Neutrophil (primary cell): ENCODE results near the gene RRP36.
A peak's percentile ranks its signal among the peaks of the same experiment; 100 is the strongest.

Source experiments
- H3K27ac ChIP-seq: fragments of 200-600 bp; sonication (generic); 2 replicates; pipeline ENCODE4 v1.5.1; 2016; ENCODE audit warnings: mild to moderate bottlenecking, moderate library complexity
- H3K27me3 ChIP-seq: fragments of 200-600 bp; sonication (generic); 2 replicates; pipeline ENCODE4 v1.6.0; 2016; ENCODE audit warnings: mild to moderate bottlenecking
- H3K36me3 ChIP-seq: fragments of 200-600 bp; sonication (generic); 2 replicates; pipeline ENCODE4 v1.5.1; 2017
- H3K4me1 ChIP-seq, 2 experiments: fragments of 200-600 bp in 1 of 2; sonication (generic) in 1 of 2; 1 replicate in 1 of 2; 2 replicates in 1 of 2; pipeline versions ENCODE4 v1.5.1 to v1.6.1; 2013 to 2016; ENCODE audit warnings: low read depth in 1 of 2, low read length in 1 of 2, mild to moderate bottlenecking in 1 of 2, moderate library complexity in 1 of 2; ENCODE audit not compliant: control insufficient read depth in 1 of 2, insufficient read depth in 1 of 2
- H3K4me3 ChIP-seq, 2 experiments: fragments of 200-600 bp in 1 of 2; sonication (generic) in 1 of 2; 1 replicate in 1 of 2; 2 replicates in 1 of 2; pipeline ENCODE4 v1.5.1; 2013 to 2016; ENCODE audit warnings: low read depth in 1 of 2, low read length in 1 of 2, mild to moderate bottlenecking in 1 of 2, moderate library complexity in 1 of 2
- H3K9me3 ChIP-seq: fragments of 200-600 bp; sonication (generic); 2 replicates; pipeline ENCODE4 v1.5.1; 2016
- CTCF ChIP-seq: fragments of 200-600 bp; sonication (generic); IDR thresholded peaks from 2 replicates; pipeline ENCODE4 v1.5.1; 2016; ENCODE audit warnings: antibody characterized with exemption

RRP36 gene, protein sequence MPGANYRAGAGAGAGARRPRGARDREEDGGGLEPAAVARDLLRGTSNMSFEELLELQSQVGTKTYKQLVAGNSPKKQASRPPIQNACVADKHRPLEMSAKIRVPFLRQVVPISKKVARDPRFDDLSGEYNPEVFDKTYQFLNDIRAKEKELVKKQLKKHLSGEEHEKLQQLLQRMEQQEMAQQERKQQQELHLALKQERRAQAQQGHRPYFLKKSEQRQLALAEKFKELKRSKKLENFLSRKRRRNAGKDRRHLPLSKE

GRCh38 chr6:43021270-43022047, at the start of gene RRP36:
TSS of gene RRP36 (plus strand) at chr6:43021623. CDS start at chr6:43021655, 32 bp downstream.
- no peaks in the 10 kb centered on the region for H3K9me3 ChIP-seq
- peaks cover 49% of the 10 kb centered on the region for H3K36me3 ChIP-seq
- H3K27me3 ChIP-seq: no peaks in the 10 kb centered on the region
- no peak for TF ChIP-seq CTCF
- peaks cover 15 to 19% of the 10 kb centered on the region in 2 experiments for H3K4me1 ChIP-seq
- peak within 1 kb of the TSS; percentile 88 to 97 for H3K4me3 ChIP-seq
- peak within 1 kb of the TSS; percentile 85 for H3K27ac ChIP-seq

GRCh38 chr6:42971746-42972327, 49.6 kb upstream of the RRP36 start:
- Histone ChIP-seq H3K4me3 (no peak overlapping the region), H3K27me3 (no peaks in the 10 kb centered on the region), H3K36me3 (peaks cover 48% of the 10 kb centered on the region), H3K9me3 (no peaks in the 10 kb centered on the region), H3K27ac (no peak overlapping the region), H3K4me1 (peaks cover 8 to 11% of the 10 kb centered on the region in 2 experiments)
- no peak for TF ChIP-seq CTCF

- Histone ChIP-seq H3K4me3 (no peak overlapping the region), H3K36me3 (peaks cover 29% of the 10 kb centered on the region), H3K9me3 (no peaks in the 10 kb centered on the region), H3K27ac (peak overlapping the region; percentile 41), H3K4me1 (peaks cover 23 to 28% of the 10 kb centered on the region in 2 experiments), H3K27me3 (no peaks in the 10 kb centered on the region)
- no peak for TF ChIP-seq CTCF
Measured at GRCh38 chr6:42973926-42974325, 47.5 kb upstream of the RRP36 start.

DNA sequence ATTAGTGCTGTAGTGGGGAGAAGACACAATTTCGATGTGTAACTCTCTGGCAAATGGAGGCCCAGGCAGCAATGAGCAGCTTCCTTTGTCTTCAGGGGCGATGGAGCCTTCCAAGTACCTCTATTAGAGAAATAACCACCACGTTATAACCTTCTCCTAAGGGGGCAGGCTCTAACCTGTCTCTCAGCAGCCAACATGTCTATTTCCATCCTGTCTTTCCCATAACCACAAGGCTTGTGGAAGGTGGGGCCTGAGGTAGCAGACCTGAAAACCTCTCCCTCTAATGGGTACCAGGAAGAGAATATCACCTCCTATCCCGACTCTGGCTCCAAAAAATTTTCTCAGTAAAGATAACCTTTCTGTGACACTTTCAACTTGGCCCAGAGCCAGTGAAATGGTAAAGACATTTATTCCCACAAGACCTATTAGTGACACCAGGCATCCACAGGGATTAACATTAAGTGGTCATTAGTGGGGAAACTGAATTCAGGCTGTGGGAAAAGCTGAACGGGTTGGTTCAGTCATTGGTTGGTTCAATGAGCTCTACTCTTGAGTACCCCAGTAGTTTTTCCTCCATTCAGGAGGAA, 46.4 kb upstream of the RRP36 start:
- Histone ChIP-seq H3K27me3 (no peaks in the 10 kb centered on the region), H3K27ac (no peak overlapping the region), H3K36me3 (peaks cover 18% of the 10 kb centered on the region), H3K4me3 (no peak overlapping the region), H3K9me3 (no peaks in the 10 kb centered on the region), H3K4me1 (peaks cover 31 to 37% of the 10 kb centered on the region in 2 experiments)
- no peak for TF ChIP-seq CTCF

GRCh38 chr6:42978487-42978838, 43.0 kb upstream of the RRP36 start:
- no peak for TF ChIP-seq CTCF
- H3K4me3 ChIP-seq: peak overlapping the region; percentile 73 to 95
- no peaks in the 10 kb centered on the region for H3K27me3 ChIP-seq
- peak overlapping the region; percentile 81 for H3K27ac ChIP-seq
- peaks cover 32 to 37% of the 10 kb centered on the region in 2 experiments for H3K4me1 ChIP-seq
- H3K36me3 ChIP-seq: peaks cover 7% of the 10 kb centered on the region
- no peaks in the 10 kb centered on the region for H3K9me3 ChIP-seq
